ENCODE data around the gene MYO5B.
"Not testable (repeated sequence)": the region's sequence is repeated elsewhere in the genome, so short reads cannot be mapped to it uniquely, and the experiment has no call there.

MYO5B gene

DNA sequence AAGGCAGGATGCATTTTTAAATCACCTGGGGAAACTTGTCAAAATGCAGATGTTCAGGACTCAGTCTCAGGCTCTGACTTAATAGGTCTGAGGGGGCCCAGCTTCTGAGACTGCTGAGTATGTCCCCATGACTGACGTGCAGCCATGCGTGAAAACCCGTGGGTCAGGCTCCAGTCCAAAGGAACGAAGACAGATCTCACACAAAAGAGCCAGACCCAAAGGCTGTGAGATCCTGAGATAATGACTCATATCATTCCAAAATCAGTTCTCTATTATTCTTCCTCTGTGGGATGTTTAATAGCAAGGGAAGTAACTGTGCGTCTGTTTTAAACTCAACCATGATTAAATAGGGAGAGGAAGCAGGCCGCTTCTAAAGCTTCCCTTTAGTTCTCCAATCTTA lies 274.2 kb downstream of the MYO5B start:
- DNase-seq (ENCODE audit: low read depth): no peak

DNA sequence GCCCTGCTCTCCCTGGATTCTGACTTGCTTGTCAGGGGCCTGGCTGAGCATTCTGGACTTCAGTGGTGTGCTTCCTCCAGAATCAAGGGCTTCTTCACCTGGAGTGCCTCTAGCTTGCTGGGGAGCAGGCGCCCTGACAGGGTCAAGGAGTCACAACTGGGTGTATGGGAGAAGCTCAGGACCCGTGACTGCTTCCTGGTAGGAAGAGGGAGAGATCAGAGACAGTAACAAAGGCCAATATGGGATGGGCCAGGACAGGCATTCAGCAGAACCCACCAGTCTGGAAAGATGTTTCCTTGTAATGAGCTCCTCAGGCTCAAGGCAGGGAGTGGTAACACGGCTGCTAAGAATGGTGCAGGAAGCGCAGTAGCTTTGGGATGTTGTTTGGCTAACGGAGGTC lies 277.2 kb downstream of the MYO5B start:
- no peak for DNase-seq (ENCODE audit: low read depth)

DNA sequence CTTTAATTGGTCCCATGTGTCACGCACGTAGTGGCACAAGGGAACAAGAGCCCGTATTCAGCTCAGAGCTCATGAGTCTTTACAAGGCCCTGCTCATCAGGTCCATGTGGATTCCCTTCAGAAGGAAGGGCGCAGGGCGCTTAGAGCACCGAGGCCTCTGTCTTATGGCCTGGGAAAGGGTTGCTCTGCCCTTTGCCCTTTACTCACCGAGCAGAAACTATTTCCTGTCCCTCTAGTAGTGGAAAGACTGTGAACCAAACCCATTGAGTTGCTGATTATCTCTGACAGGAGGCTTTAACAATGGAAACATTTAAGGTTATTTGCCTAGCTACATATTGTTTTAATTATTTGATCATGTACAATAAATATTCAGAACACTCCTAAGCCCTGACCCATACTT lies 279.6 kb downstream of the MYO5B start:
- DNase-seq (ENCODE audit: low read depth): no peak

DNA sequence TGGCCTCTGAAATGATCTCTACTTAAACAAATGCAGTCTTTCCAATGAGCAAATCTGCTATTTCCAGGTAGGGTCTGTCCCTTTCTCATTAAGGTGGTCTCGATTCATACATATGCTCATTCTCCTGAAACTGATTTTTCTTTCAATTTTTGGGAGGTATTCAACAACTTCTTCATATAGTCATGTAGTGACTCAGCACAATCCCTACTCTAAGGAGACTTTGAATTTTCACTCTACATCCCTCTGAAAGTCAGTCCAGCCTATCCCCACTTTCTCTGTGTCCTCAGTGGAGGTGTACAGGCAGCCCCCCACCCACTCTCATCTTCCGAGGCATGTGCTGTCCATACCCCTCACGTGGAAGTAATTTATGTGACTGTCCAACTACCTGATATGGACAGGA lies 281.7 kb downstream of the MYO5B start:
- no peak for DNase-seq (ENCODE audit: low read depth)

DNA sequence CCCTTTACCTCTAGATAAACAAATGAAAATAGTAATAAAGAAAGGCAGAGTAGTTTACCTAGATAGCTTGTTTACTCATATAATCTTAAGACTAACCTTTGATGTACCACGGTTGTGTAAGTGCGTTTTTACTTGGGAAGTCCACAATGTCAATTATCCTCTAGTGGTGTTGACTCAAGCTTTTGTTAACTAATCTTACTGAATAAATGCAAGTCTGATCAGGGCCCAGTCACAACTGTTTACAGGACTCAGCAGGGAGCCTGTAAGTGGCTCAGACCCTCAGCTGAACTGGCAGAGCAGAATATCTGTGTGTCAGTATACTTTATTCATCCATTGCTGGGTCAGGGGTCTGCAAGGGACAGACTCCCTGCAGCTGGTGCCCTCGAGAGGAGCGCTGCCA lies 283.5 kb downstream of the MYO5B start:
- DNase-seq (ENCODE audit: low read depth): no peak

DNA sequence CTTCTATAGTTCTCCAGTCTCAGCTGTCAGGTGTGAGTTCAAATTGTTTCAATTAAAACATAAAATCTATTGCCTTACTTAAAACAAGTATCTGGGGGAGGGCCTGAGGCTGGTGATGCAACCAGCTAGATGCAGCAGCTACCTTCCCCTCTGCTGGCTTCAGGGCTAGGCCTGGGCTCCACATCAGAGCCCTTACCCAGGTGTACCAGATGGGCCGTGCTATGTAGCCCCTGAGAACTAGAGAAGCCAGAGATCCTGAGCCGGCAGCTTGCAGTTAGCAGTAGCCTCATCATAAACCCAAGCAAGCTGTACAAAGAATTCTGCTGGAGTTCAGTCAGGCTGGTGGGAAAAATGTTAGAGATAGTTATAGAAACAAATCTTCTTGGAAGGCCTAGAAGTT lies 284.0 kb downstream of the MYO5B start:
- DNase-seq (ENCODE audit: low read depth): no peak

DNA sequence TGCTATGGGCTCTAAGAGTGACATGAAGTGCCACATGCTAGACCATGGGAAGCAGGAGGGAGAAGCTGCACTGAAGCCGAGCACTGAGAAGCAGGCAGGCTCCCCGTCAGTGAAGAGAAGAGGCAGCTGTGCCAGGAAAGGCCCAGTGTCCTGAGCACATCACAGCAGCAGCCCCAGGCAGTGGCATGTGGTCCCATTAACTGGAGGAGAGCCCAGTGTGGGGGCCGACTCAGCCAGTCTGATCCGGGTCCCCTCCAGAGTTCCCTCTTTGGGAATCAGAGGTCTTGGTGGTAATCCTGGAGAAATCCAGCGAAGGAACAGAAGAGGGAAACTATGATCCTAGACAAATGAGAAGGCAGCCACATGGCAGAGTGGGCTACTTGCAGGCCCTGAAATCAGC lies 284.9 kb downstream of the MYO5B start:
- DNase-seq (ENCODE audit: low read depth): no peak

DNA sequence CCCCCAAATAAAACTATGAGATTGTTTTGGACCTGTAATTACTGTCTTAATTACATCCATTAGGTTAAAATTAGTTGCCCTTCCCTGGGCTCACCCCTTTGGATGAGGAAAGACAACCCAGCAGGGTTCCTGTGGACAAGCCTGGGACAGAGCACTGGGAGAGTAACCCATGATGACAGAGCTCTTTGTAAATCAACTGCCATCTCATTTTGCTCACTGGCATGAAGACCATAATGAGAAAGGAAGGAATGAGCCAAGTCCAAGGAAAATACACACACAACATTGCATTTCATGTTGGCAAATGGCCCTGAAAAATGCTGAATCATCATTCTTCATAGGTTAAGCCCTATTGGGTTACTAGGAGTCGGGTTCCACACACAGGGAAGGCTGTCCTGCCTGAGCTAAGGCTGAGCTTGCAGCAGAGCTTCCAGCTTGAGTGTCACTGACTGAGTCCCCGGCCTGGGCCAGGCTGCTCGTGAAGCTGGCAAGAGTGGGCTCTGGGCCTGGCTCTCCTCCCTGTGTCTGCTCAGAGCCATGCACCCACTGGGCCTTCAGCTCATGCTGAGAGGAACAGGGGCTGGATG lies 287.5 kb downstream of the MYO5B start:
- no peak for DNase-seq (ENCODE audit: low read depth)

DNA sequence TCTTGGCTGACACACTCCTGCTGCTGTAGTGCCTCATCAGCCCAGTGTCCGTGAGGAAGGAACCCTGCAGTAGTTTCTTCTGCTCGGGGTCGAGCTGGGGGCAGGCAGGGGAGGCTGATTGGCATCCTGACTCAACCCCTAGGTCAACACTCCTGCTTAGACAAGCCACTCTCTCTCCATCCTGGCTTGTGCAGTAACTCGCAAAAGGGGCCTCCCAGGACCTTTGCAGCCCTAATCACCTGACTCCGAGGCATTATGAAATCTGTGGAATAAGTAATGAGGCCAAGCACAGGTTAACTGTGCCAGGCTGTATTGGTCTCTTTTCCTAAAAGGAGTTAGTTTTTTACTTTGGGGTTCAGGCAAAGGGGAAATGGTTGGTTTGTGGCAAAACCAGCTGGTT lies 289.2 kb downstream of the MYO5B start:
- DNase-seq (ENCODE audit: low read depth): no peak

DNA sequence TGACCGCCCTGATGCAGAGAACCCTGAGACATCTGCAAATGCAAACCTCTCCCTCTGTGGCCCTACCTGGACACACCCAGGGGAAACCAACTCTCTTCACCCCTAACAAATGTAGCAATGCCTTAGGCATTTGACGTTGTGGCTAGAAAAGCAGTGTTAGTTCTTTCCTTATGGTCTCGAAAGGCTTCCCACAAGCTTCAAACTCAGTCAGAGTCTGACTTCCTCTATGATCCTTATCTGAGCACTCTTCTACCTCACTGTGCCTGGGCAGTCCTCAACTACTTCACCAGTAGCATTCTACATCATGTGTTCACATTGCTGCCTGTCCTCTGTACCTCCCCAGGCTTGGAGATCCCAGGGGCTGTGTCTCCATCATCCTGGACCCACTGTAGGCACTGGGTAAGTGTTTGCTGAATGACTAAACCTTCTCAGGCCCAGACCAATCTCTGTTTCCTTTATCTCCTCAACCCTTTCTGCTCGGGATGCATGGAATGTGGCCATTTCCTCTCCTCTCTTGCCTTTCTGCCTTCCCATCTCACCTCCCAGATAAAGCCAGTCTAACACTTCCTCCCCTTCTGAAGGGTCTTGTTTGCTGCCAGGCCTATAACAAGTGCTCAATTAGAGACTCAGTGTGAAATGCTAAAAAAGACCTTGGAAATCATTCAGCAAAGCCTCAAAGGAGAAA lies 289.9 kb downstream of the MYO5B start:
- no peak for DNase-seq (ENCODE audit: low read depth)

DNA sequence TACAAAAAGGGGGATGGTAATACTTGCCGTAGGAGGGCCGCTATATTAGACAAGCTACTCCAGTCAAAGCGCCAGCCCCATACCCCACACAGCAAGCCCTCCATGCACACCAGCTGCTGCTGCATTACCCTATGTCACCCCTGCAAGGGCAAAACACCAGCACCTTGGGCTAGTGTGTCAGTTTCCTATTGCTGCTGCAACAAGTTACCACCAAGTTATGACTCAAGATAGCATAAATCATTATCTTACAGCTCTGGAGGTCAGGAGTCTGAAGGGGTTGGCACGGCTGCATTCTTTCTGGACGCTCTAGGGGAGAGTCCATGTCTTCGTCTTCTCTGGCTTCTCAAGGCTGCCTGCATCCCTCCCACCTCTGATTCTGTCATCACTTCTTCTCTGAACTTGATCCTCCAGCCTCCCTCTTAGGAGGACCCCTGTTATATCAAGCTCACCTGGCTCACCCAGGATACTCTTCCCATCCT lies 293.0 kb downstream of the MYO5B start:
- DNase-seq (ENCODE audit: low read depth): no peak

DNA sequence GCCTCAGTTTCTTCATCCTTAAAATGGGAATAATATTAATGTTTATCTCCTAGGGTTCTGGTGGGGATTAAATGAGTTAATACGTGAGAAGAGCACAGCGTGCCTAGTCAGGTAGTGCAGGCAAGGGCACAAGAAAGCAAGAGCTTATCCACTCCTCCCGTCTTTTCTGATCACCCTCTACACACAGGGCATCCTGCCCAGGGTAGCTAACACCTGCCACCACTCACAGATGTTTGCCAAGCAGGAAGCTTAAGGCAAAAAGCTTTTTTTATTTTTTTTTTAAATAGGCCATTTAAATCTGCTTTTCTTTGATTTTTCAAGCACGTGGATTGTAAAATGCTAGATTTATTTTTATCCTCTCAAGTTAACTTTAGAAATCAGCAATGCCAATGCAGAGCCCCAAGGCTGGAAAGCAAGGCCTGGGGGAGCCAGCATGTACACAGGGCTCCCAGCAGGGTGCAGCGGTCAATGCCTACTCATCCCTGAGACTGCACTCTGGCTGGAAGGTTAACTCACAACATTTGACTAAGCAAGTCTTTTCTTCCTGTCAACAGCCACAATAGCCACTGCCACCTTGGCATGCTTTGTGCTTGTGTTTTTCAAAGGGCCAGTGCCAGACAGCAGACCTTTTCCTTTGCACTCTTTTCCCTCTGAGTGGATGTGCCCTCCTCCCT lies 295.2 kb downstream of the MYO5B start:
- DNase-seq (ENCODE audit: low read depth): no peak

DNA sequence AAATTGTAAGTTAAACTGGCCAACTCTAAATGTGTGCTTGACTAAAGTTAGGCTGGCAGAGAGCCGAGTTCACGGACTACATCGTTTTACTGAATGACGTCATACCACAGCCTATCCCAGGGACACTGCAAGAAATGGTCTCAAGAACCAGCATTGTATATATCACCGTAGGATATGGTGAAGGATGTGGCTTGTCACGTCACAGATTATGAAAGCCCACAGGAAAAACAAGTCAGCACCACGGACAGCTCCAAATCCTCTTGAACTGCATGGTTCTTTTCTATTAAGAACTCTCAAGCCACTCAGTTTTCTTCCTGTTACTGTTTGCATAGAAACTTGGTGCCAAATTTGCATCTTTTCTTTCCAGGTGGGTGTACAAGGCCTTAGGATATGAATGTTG lies 296.5 kb downstream of the MYO5B start:
- DNase-seq (ENCODE audit: low read depth): peak; percentile 33

DNA sequence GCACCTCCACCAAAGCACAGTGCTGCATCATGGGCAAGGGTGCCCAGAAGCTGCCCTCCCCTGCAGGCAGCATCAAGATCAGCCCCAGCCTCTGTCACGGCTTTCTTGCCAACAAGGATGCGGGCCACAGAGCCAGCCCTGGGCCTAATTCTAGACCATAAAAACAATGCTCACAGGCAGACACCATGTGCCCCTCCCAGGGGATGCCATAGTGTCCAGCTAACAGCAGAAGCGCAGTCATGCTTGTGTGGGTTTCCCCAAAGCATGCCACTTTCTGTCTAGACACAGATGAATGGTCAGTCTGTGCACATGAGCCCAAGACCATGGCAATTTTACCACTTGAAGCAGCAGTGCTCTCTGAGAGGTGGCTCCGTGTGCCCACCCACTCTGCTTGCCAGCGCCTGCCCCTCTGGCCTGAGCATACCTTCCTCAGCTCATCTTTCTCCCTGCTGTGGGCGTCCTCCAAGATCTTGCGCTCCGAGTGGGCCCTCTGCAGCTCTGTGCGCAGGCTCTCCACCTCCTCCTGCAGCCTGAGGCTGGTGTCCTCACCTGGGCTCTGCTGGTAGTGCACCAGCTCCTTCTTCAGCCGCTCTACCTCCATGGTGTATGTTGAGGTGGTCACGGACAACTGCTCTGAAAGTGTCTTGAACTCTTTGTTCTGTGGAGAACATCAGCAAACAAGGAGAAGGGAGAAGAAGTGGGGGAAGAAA lies 300.3 kb downstream of the MYO5B start:
- DNase-seq (ENCODE audit: low read depth): no peak

DNA sequence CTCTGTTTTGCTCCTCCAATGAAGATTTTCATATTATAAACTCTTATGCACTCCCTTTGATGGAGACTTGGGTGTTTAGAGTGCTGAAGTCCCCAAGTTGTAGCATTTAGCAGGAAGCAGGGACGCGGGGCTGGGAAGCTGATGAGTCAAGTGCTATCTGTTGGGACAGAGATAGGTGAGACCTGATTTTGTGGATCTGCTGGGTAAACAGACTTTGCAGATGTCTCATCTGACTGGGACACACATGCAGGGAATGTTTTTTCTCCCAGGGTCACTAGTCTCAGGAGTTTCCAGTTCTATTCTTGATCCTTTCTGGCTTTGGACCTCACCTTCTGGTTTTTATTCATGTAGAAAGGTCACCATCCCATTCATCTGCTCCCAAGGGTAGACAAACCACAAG lies 301.9 kb downstream of the MYO5B start:
- no peak for DNase-seq (ENCODE audit: low read depth)

DNA sequence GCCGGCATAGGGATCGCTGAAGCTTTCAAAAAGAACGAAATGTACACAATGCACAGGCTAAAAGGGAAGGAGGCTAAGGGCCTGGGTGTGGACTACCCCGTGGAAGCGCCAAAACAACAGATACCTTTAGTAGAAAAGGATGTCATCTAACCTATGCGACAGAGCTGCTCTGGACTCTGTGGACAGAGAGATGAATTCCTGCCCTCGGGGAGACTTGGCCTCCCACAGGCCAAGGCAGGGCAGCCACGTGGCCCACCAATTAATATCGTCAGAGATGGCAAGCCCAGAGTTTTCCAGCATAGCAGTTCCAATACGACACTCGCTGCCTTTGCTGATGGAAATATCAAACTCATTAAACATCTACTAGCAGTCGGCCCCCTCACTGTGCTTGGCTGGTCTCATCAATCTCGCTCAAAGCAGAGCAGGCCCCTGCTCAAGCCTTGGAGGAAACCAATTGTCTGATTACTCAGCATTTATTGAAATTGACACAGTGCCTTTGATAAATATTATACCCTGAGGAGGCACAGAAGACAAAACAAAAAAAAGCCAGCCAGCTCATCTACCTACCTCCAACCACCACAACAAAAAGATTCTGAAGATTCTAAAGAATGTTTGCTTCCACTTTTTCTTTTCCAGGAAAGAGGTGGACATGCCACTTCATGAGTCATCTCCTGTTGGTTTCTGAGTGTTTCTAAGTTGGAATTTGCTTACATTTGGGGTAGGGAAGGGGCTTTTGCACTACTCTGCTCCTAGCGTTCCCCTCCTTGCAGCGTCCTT lies 302.6 kb downstream of the MYO5B start:
- no peak for DNase-seq (ENCODE audit: low read depth)

DNA sequence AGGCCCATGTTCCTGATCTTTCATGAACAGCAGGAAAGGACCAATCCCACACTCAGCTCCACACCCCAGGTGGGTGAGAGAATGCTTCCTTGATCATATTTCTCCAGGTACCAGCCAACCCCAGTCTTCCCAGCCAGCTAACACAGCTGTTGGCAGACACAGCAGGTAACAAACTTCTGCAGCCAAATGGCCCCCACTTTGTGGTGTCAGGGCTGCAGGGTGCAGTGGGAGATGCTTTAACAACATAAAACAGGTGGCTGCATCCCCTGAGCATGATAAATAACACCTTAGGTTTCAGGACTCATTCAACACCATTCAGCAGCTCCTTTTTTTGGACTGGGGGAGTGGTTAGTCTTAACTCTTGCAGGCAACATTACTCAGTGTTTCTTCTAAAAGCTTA lies 304.9 kb downstream of the MYO5B start:
- DNase-seq (ENCODE audit: low read depth): no peak

DNA sequence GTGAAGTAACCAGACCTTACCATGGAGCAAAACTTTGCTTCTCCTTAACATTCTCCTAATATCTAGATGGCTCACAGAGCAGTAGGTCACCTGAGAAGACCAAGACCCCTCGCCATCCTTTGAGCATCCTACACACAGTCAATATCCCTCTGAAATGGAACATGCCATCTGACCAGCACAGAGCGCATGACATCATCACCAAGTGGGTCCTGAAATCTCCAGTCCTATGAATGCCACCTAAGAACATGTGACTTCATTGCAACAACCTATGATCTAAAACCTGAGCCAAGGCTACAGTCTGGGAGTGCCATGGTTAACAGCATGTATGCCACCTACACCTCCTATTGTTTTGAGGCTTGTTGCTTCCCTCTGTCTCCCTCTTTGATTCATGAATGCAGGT lies 305.4 kb downstream of the MYO5B start:
- DNase-seq (ENCODE audit: low read depth): not testable (repeated sequence)

DNA sequence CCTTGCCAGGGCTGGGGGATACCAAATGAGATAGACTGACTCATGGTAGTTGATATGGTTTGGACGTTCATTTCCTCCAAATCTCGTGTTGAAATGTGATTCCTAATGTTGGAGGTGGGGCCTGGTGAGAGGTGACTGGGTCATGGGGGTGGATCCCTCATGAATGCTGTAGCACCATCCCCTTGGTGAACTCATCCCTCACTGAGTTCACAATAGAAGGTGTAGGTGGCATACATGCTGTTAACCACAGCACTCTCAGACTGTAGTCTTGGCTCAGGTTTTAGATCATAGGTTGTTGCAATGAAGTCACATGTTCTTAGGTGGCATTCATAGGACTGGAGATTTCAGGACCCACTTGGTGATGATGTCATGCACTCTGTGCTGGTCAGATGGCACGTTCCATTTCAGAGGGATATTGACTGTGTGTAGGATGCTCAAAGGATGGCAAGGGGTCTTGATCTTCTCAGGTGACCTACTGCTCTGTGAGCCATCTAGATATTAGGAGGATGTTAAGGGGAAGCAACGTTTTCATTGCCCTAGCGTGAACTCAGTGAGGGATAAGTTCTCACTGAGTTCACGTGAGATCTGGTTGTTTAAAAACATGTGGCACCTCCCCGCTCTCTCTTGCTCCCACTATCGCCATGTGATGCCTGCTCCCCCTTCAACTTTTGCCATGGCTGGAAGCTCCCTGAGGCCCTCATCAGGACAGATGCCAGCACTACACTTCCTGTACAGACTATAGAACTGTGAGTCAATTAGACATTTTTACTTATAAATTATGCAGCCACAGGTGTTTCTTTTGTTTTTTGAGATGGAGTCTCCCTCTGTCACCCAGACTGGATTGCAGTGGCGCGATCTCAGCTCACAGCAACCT lies 307.8 kb downstream of the MYO5B start:
- no peak for DNase-seq (ENCODE audit: low read depth)

DNA sequence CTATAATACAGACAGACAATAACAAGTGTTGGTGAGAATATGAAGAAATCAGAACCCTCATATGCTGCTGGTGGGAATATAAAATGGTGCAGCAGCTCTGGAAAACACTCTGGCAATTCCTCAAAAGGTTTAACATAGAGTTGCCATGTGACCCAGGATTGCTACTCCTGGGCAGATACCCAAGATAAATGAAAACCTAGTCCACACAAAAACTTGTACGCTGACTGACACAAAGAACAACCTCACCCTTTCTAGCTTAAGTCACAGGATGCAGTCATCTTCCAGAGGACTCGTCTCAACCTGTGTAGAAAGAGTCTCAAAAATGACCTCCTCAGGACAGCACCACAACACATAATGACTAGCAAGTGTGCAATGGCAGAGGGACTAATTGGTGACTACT lies 310.0 kb downstream of the MYO5B start:
- no peak for DNase-seq (ENCODE audit: low read depth)

DNA sequence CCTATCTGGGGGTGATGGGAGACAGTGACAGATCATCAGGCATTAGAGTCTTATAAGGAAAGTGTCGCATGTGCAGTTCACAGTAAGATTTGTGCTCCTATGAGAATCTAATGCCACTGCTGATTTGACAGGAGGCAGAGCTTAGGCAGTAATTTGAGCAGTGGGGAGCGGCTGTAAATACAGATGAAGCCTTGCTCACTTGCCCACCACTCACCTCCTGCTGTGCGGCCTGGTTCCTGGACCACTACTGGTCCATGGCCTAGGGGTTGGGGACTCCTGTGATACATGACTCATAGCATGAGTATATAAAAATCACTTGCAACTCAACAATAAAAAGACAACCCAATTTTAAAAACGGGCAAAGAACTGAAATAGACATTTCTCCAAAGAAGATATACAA lies 310.5 kb downstream of the MYO5B start:
- DNase-seq (ENCODE audit: low read depth): no peak
